Trophoblast cell (in vitro differentiated cells and primary cell): ENCODE measurements around the gene SIMC1.
A peak's percentile ranks its signal among the peaks of the same experiment; 100 is the strongest.

Source experiments
- DNase-seq, 2 donors: peaks; one replicate each; pipeline ENCODE4 v3.0.0-alpha.2; 2016
- H2AFZ ChIP-seq: 2 replicates; pipeline ENCODE4 v1.6.1; 2013; ENCODE audit warnings: low read length, moderate library complexity, mild to moderate bottlenecking; ENCODE audit not compliant: insufficient read depth, poor library complexity
- H2AK5ac ChIP-seq: 2 replicates; pipeline ENCODE4 v1.6.1; 2013; ENCODE audit warnings: mild to moderate bottlenecking, low read length
- H2BK120ac ChIP-seq: 2 replicates; pipeline ENCODE4 v1.6.1; 2013; ENCODE audit warnings: low read length, mild to moderate bottlenecking, moderate library complexity; ENCODE audit not compliant: insufficient read depth, poor library complexity
- H2BK12ac ChIP-seq: 2 replicates; pipeline ENCODE4 v1.6.1; 2013; ENCODE audit warnings: mild to moderate bottlenecking, low read length, moderate library complexity
- H2BK5ac ChIP-seq: 2 replicates; pipeline ENCODE4 v1.6.1; 2013; ENCODE audit warnings: low read length, low read depth, moderate library complexity, mild to moderate bottlenecking; ENCODE audit not compliant: poor library complexity
- H3K14ac ChIP-seq: 2 replicates; pipeline ENCODE4 v1.6.1; 2013; ENCODE audit warnings: mild to moderate bottlenecking, low read length
- H3K18ac ChIP-seq: 2 replicates; pipeline ENCODE4 v1.6.1; 2013; ENCODE audit warnings: mild to moderate bottlenecking, low read length
- H3K23ac ChIP-seq: 2 replicates; pipeline ENCODE4 v1.6.1; 2013; ENCODE audit warnings: low read length
- H3K27ac ChIP-seq: 2 replicates; pipeline ENCODE4 v1.5.1; 2013; ENCODE audit warnings: low read depth, mild to moderate bottlenecking, inconsistent platforms, low read length, moderate library complexity
- H3K27me3 ChIP-seq: 2 replicates; pipeline ENCODE4 v1.6.1; 2013; ENCODE audit warnings: inconsistent platforms, mild to moderate bottlenecking, low read length, moderate library complexity; ENCODE audit not compliant: insufficient read depth
- H3K36me3 ChIP-seq, 2 experiments: 1 replicate in 1 of 2; 2 replicates in 1 of 2; pipeline ENCODE4 v1.6.1; 2013; ENCODE audit warnings: low read length in 2 of 2, mild to moderate bottlenecking in 2 of 2, moderate library complexity in 1 of 2; ENCODE audit not compliant: insufficient read depth in 2 of 2, control insufficient read depth in 1 of 2
- H3K4ac ChIP-seq: 2 replicates; pipeline ENCODE4 v1.6.1; 2013; ENCODE audit warnings: low read depth, mild to moderate bottlenecking, low read length, moderate library complexity
- H3K4me1 ChIP-seq, 2 experiments: 1 replicate in 1 of 2; 2 replicates in 1 of 2; pipeline ENCODE4 v1.6.1; 2013; ENCODE audit warnings: low read length in 2 of 2, mild to moderate bottlenecking in 2 of 2, moderate library complexity in 1 of 2; ENCODE audit not compliant: insufficient read depth in 2 of 2, control insufficient read depth in 1 of 2
- H3K4me2 ChIP-seq: 2 replicates; pipeline ENCODE4 v1.6.1; 2013; ENCODE audit warnings: inconsistent platforms, mild to moderate bottlenecking, low read length, moderate library complexity
- H3K4me3 ChIP-seq: 2 replicates; pipeline ENCODE4 v1.5.1; 2013; ENCODE audit warnings: mild to moderate bottlenecking, low read depth, low read length, inconsistent platforms
- H3K79me1 ChIP-seq: one replicate; pipeline ENCODE4 v1.6.1; 2013; ENCODE audit warnings: low read length
- H3K79me2 ChIP-seq: 2 replicates; pipeline ENCODE4 v1.6.1; 2013; ENCODE audit warnings: low read length, mild to moderate bottlenecking; ENCODE audit not compliant: control insufficient read depth, insufficient read depth, poor library complexity
- H3K9ac ChIP-seq: 2 replicates; pipeline ENCODE4 v1.6.1; 2013; ENCODE audit warnings: mild to moderate bottlenecking, low read length
- H3K9me3 ChIP-seq: 2 replicates; pipeline ENCODE4 v1.6.1; 2013; ENCODE audit warnings: low read depth, mild to moderate bottlenecking, control low read depth, inconsistent platforms, low read length; ENCODE audit not compliant: insufficient read depth
- H4K12ac ChIP-seq: 2 replicates; pipeline ENCODE4 v1.6.1; 2013; ENCODE audit warnings: low read depth, mild to moderate bottlenecking, low read length, moderate library complexity
- H4K8ac ChIP-seq: 2 replicates; pipeline ENCODE4 v1.6.1; 2013; ENCODE audit warnings: low read depth, mild to moderate bottlenecking, low read length, moderate library complexity
- H4K91ac ChIP-seq: one replicate; pipeline ENCODE4 v1.6.1; 2013; ENCODE audit warnings: low read depth, mild to moderate bottlenecking, low read length, moderate library complexity
- WGBS: extraction: QIAGEN DNeasy Blood & Tissue Kit; methylation state at CpG from one replicate; pipeline ENCODE4 v1.1.7; 2013; ENCODE audit warnings: missing lambda C conversion rate; ENCODE audit not compliant: insufficient read length, insufficient coverage; ENCODE audit errors: extremely low coverage; 5-methylcytosine and 5-hydroxymethylcytosine counted together

Gene SIMC1

GRCh38 chr5:176388003-176388443 lies 149.8 kb downstream of the SIMC1 start:
- peaks cover 11% of the 10 kb centered on the region for H3K79me2 ChIP-seq
- peak overlapping the region; percentile 14 for H4K12ac ChIP-seq
- no peaks in the 10 kb centered on the region for H3K27me3 ChIP-seq
- H3K9me3 ChIP-seq, result no peaks in the 10 kb centered on the region
- H3K4me1 ChIP-seq, result peaks cover 0 to 7% of the 10 kb centered on the region in 2 experiments
- no CpG with 5 or more reads among the region's 29 CpGs for WGBS
- peak overlapping the region; percentile 56 for H3K4me2 ChIP-seq
- H2BK12ac ChIP-seq, result no peak overlapping the region
- H3K23ac ChIP-seq, result no peak overlapping the region
- peak overlapping the region; percentile 82 for H3K4me3 ChIP-seq
- H2BK120ac ChIP-seq, result peak overlapping the region; percentile 36
- no peak for DNase-seq
- H3K18ac ChIP-seq, result peak overlapping the region; percentile 74
- H3K36me3 ChIP-seq, result peaks cover 37 to 51% of the 10 kb centered on the region in 2 experiments
- H4K91ac ChIP-seq, result peak overlapping the region; percentile 28
- H3K14ac ChIP-seq, result peak overlapping the region; percentile 82
- H3K27ac ChIP-seq, result no peak overlapping the region
- peak overlapping the region; percentile 34 for H2AFZ ChIP-seq
- peak overlapping the region; percentile 81 for H4K8ac ChIP-seq
- H2AK5ac ChIP-seq, result peak overlapping the region; percentile 80
- H3K79me1 ChIP-seq, result peaks cover 9% of the 10 kb centered on the region
- H3K4ac ChIP-seq, result peak overlapping the region; percentile 86
- H3K9ac ChIP-seq, result peak overlapping the region; percentile 73
- H2BK5ac ChIP-seq, result no peak overlapping the region

GRCh38 chr5:176388444-176389134 lies 150.4 kb downstream of the SIMC1 start, which contains the start of the genes HIGD2A and NOP16:
TSS of gene HIGD2A (plus strand) at chr5:176388751. CDS start at chr5:176388820, 69 bp downstream.
TSS of gene NOP16 (minus strand) at chr5:176388598. CDS start at chr5:176388539, 59 bp downstream.
- no peak within 1 kb of the TSS for H3K23ac ChIP-seq
- H2AK5ac ChIP-seq, result peak within 1 kb of the TSS; percentile 92
- peak within 1 kb of the TSS; percentile 91 for H3K9ac ChIP-seq
- no peaks in the 10 kb centered on the region for H3K9me3 ChIP-seq
- H3K4me1 ChIP-seq, result peaks cover 0 to 7% of the 10 kb centered on the region in 2 experiments
- peak within 1 kb of the TSS; percentile 96 for H2BK5ac ChIP-seq
- peak within 1 kb of the TSS; percentile 84 for H2AFZ ChIP-seq
- no peaks in the 10 kb centered on the region for H3K27me3 ChIP-seq
- H4K12ac ChIP-seq, result peak within 1 kb of the TSS; percentile 97
- H4K91ac ChIP-seq, result peak within 1 kb of the TSS; percentile 95
- H3K14ac ChIP-seq, result peak within 1 kb of the TSS; percentile 96
- peak within 1 kb of the TSS; percentile 92 for H2BK120ac ChIP-seq
- peak within 1 kb of the TSS; percentile 82 for H3K4me3 ChIP-seq
- peaks cover 9% of the 10 kb centered on the region for H3K79me1 ChIP-seq
- H3K36me3 ChIP-seq, result peaks cover 35 to 49% of the 10 kb centered on the region in 2 experiments
- WGBS, result no CpG with 5 or more reads among the region's 47 CpGs
- H2BK12ac ChIP-seq, result no peak within 1 kb of the TSS
- H4K8ac ChIP-seq, result peak within 1 kb of the TSS; percentile 96
- peak within 1 kb of the TSS; percentile 96 for H3K27ac ChIP-seq
- peaks cover 11% of the 10 kb centered on the region for H3K79me2 ChIP-seq
- DNase-seq, result peak; percentile 98 to 99
- peak within 1 kb of the TSS; percentile 91 for H3K18ac ChIP-seq
- peak within 1 kb of the TSS; percentile 86 for H3K4ac ChIP-seq
- H3K4me2 ChIP-seq, result peak within 1 kb of the TSS; percentile 86

- H3K9me3 ChIP-seq, result no peaks in the 10 kb centered on the region
- peak overlapping the region; percentile 92 for H2BK120ac ChIP-seq
- peak overlapping the region; percentile 96 for H3K27ac ChIP-seq
- no peaks in the 10 kb centered on the region for H3K27me3 ChIP-seq
- peak overlapping the region; percentile 86 for H3K4me2 ChIP-seq
- no peak for DNase-seq
- peak overlapping the region; percentile 79 for H3K4me3 ChIP-seq
- peak overlapping the region; percentile 95 for H4K91ac ChIP-seq
- no peak overlapping the region for H2BK12ac ChIP-seq
- H3K79me2 ChIP-seq, result peaks cover 11% of the 10 kb centered on the region
- peak overlapping the region; percentile 92 for H2AK5ac ChIP-seq
- H3K18ac ChIP-seq, result peak overlapping the region; percentile 88
- WGBS, result no CpG with 5 or more reads among the region's 41 CpGs
- H4K12ac ChIP-seq, result peak overlapping the region; percentile 97
- peaks cover 31 to 47% of the 10 kb centered on the region in 2 experiments for H3K36me3 ChIP-seq
- H4K8ac ChIP-seq, result peak overlapping the region; percentile 96
- peak overlapping the region; percentile 94 for H2BK5ac ChIP-seq
- H3K79me1 ChIP-seq, result peaks cover 9% of the 10 kb centered on the region
- peak overlapping the region; percentile 68 for H3K4ac ChIP-seq
- peak overlapping the region; percentile 96 for H3K14ac ChIP-seq
- H3K4me1 ChIP-seq, result peaks cover 0 to 7% of the 10 kb centered on the region in 2 experiments
- peak overlapping the region; percentile 83 for H2AFZ ChIP-seq
- peak overlapping the region; percentile 91 for H3K9ac ChIP-seq
- no peak overlapping the region for H3K23ac ChIP-seq
Observed at GRCh38 chr5:176389135-176390123, 151.2 kb downstream of the SIMC1 start.

- Histone ChIP-seq H3K4me1 (peaks cover 0 to 10% of the 10 kb centered on the region in 2 experiments), H3K14ac (no peak overlapping the region), H3K18ac (no peak overlapping the region), H2BK120ac (no peak overlapping the region), H3K36me3 (peaks cover 31 to 46% of the 10 kb centered on the region in 2 experiments), H4K12ac (no peak overlapping the region), H3K9me3 (no peaks in the 10 kb centered on the region), H4K91ac (no peak overlapping the region), H4K8ac (no peak overlapping the region), H3K27ac (no peak overlapping the region), H3K79me2 (peaks cover 11% of the 10 kb centered on the region), H3K27me3 (no peaks in the 10 kb centered on the region), H3K4me2 (no peak overlapping the region), H3K4ac (no peak overlapping the region), H2AFZ (no peak overlapping the region), H2AK5ac (no peak overlapping the region), H3K79me1 (peaks cover 9% of the 10 kb centered on the region), H3K9ac (no peak overlapping the region), H2BK12ac (no peak overlapping the region), H3K4me3 (no peak overlapping the region), H2BK5ac (no peak overlapping the region), H3K23ac (no peak overlapping the region)
- no CpG with 5 or more reads among the region's 4 CpGs for WGBS
- no peak for DNase-seq
Observed at GRCh38 chr5:176391479-176391878, 153.3 kb downstream of the SIMC1 start.
